Caco-2 (cell line): ENCODE results near the gene RAB11FIP4. TPM values are rescaled to one million over a fixed set of nuclear protein-coding genes. Genes with fewer than 3 reads are reported as not detected.

Experiments
- BruUV-seq: library from RNA; stranded (reverse); fragments of 400-500 nt; replicated peaks from 2 replicates; lab custom pipeline; 2021; lab: Mats Ljungman, UMichigan
- CTCF ChIA-PET: fragments of 300-600 bp; sonication (Branson Sonifier 250); formaldehyde crosslinking; loops from one replicate; lab custom pipeline; 2022; ENCODE audit warnings: antibody characterized with exemption; lab: Charles Lee
- POLR2A ChIA-PET: fragments of 300-600 bp; sonication (Branson Sonifier 250); formaldehyde crosslinking; loops from one replicate; lab custom pipeline; 2022; ENCODE audit warnings: antibody characterized with exemption; lab: Charles Lee
- DNase-seq, 2 experiments: peaks; one replicate each; pipeline versions ENCODE4 v3.0.0 to v3.0.0-alpha.2; 2020 to 2022
- H3K27me3 ChIP-seq: replicated peaks from 2 replicates; pipeline ENCODE4 v1.6.0; 2011; ENCODE audit warnings: low read length; ENCODE audit not compliant: control insufficient read depth, insufficient read depth
- H3K36me3 ChIP-seq: 2 replicates; pipeline ENCODE4 v1.5.1; 2011; ENCODE audit warnings: low read length; ENCODE audit not compliant: control insufficient read depth, insufficient read depth
- H3K4me1 ChIP-seq: fragments of 250-450 bp; sonication (Bioruptor Pico); 2 replicates; pipeline ENCODE4 v1.5.1; 2020; ENCODE audit warnings: mild to moderate bottlenecking
- H3K4me3 ChIP-seq: 2 replicates; pipeline ENCODE4 v1.5.1; 2011; ENCODE audit warnings: low read depth, mild to moderate bottlenecking, control low read depth, low read length
- H3K9me3 ChIP-seq: fragments of 250-450 bp; sonication (Bioruptor Pico); 2 replicates; pipeline ENCODE4 v1.5.1; 2020; ENCODE audit warnings: mild to moderate bottlenecking, moderate library complexity
- H3K27ac Mint-ChIP-seq: one replicate; pipeline ENCODE4 v1.8.0; 2022; ENCODE audit warnings: mixed read lengths; ENCODE audit not compliant: unreplicated experiment
- H3K27me3 Mint-ChIP-seq: one replicate; pipeline ENCODE4 v1.8.0; 2022; ENCODE audit warnings: mixed read lengths; ENCODE audit not compliant: insufficient read depth, unreplicated experiment
- H3K36me3 Mint-ChIP-seq: one replicate; pipeline ENCODE4 v1.8.0; 2022; ENCODE audit warnings: mild to moderate bottlenecking, mixed read lengths; ENCODE audit not compliant: insufficient read depth, unreplicated experiment
- H3K4me1 Mint-ChIP-seq: one replicate; pipeline ENCODE4 v1.8.0; 2022; ENCODE audit warnings: low read depth, mixed read lengths; ENCODE audit not compliant: unreplicated experiment
- H3K4me3 Mint-ChIP-seq: one replicate; pipeline ENCODE4 v1.8.0; 2022; ENCODE audit warnings: mild to moderate bottlenecking, moderate library complexity, mixed read lengths; ENCODE audit not compliant: unreplicated experiment
- H3K9me3 Mint-ChIP-seq: one replicate; pipeline ENCODE4 v1.8.0; 2022; ENCODE audit warnings: mixed read lengths; ENCODE audit not compliant: unreplicated experiment
- CTCF ChIP-seq, 2 experiments: fragments of 200-600 bp in 1 of 2; IDR thresholded peaks; 1 replicate in 1 of 2; 2 replicates in 1 of 2; pipeline versions ENCODE4 v1.5.1 to v1.8.0; 2011 to 2022; ENCODE audit warnings: antibody characterized with exemption in 1 of 2, control low read depth in 1 of 2, inconsistent platforms in 1 of 2, low read depth in 1 of 2, low read length in 1 of 2, mild to moderate bottlenecking in 1 of 2, moderate library complexity in 1 of 2; ENCODE audit not compliant: insufficient read depth in 1 of 2, severe bottlenecking in 1 of 2, unreplicated experiment in 1 of 2
- intact Hi-C: fragments of 100-400 bp; cut with micrococcal nuclease; formaldehyde crosslinking; loops from one replicate; pipeline ENCODE4 v1.10.0; 2022; ENCODE audit not compliant: unreplicated experiment
- total RNA-seq: library from RNA; stranded (reverse); gene quantifications from 2 replicates; pipeline ENCODE4 v1.2.3, GENCODE V29; 2022

The RAB11FIP4 gene
- total RNA-seq, 1 experiment from 2014 or later, result 90.3 TPM

GRCh38 chr17:31517524-31517923 is 126.0 kb downstream of the RAB11FIP4 start:
- intact Hi-C loops, result loop anchor here (1.0 to 2.0 kb wide), 2 partner anchors 29 to 80 kb away; no protein-coding TSS in a partner anchor
- Histone ChIP-seq H3K9me3 (no peaks in the 10 kb centered on the region), H3K4me3 (no peak overlapping the region), H3K36me3 (peaks cover 14% of the 10 kb centered on the region), H3K4me1 (peaks cover 17% of the 10 kb centered on the region), H3K27me3 (no peaks in the 10 kb centered on the region)
- H3K4me3 Mint-ChIP-seq, result no peak overlapping the region
- no peaks in the 10 kb centered on the region for H3K27me3 Mint-ChIP-seq
- TF ChIP-seq CTCF (IDR thresholded peaks at IDR 0.05; ENCODE audit: insufficient read depth in 1 of 2, low read depth in 1 of 2, low read length in 1 of 2, severe bottlenecking in 1 of 2, unreplicated experiment in 1 of 2), result peak; percentile 69 to 82
- peak; percentile 70 to 75 for DNase-seq
- H3K4me1 Mint-ChIP-seq, result peaks cover 6% of the 10 kb centered on the region
- no peak overlapping the region for H3K27ac Mint-ChIP-seq
- ChIA-PET CTCF (interaction anchor here (0.6 to 2.0 kb wide), 21 partner anchors 8 to 422 kb away, joined by 3 to 41 read pairs (median 5); no protein-coding TSS in a partner anchor), POLR2A (interaction anchor here (1.2 kb wide), 1 partner anchor 30 kb away, joined by 6 read pairs; no protein-coding TSS in a partner anchor)
- no peaks in the 10 kb centered on the region for H3K9me3 Mint-ChIP-seq
- H3K36me3 Mint-ChIP-seq, result peaks cover 60% of the 10 kb centered on the region
- no TSS peak for BruUV-seq

- peaks cover 11% of the 10 kb centered on the region for H3K4me1 ChIP-seq
- peaks cover 19% of the 10 kb centered on the region for H3K36me3 ChIP-seq
- peaks cover under 1% of the 10 kb centered on the region for H3K4me1 Mint-ChIP-seq
- H3K4me3 ChIP-seq, result no peak overlapping the region
- no TSS peak for BruUV-seq
- POLR2A ChIA-PET, result no interaction called here
- no peak for DNase-seq
- no peaks in the 10 kb centered on the region for H3K27me3 ChIP-seq
- no peaks in the 10 kb centered on the region for H3K9me3 ChIP-seq
- intact Hi-C loops, result no loop called here
- no peaks in the 10 kb centered on the region for H3K9me3 Mint-ChIP-seq
- no peak for TF ChIP-seq CTCF (IDR thresholded peaks at IDR 0.05; ENCODE audit: insufficient read depth in 1 of 2, low read depth in 1 of 2, low read length in 1 of 2, severe bottlenecking in 1 of 2, unreplicated experiment in 1 of 2)
- H3K4me3 Mint-ChIP-seq, result no peak overlapping the region
- CTCF ChIA-PET, result interaction anchor here (0.6 to 2.0 kb wide), 3 partner anchors 64 to 130 kb away, joined by 4 to 41 read pairs (median 12); no protein-coding TSS in a partner anchor
- H3K27ac Mint-ChIP-seq, result no peak overlapping the region
- peaks cover 61% of the 10 kb centered on the region for H3K36me3 Mint-ChIP-seq
- no peaks in the 10 kb centered on the region for H3K27me3 Mint-ChIP-seq
Observed at GRCh38 chr17:31518478-31518877, 127.0 kb downstream of the RAB11FIP4 start.

GRCh38 chr17:31521632-31522283 is 130.3 kb downstream of the RAB11FIP4 start:
- H3K4me1 Mint-ChIP-seq, result no peaks in the 10 kb centered on the region
- no peaks in the 10 kb centered on the region for H3K27me3 Mint-ChIP-seq
- CTCF ChIA-PET, result interaction anchor here (0.5 to 0.8 kb wide), 2 partner anchors 28 to 132 kb away, joined by 3 to 11 read pairs; no protein-coding TSS in a partner anchor
- Histone ChIP-seq H3K4me1 (peaks cover 3% of the 10 kb centered on the region; the same call in 1 of the 2 replicates), H3K36me3 (peaks cover 27% of the 10 kb centered on the region), H3K27me3 (no peaks in the 10 kb centered on the region), H3K4me3 (no peak overlapping the region), H3K9me3 (no peaks in the 10 kb centered on the region)
- H3K27ac Mint-ChIP-seq, result no peak overlapping the region
- DNase-seq, result no peak
- no peak for TF ChIP-seq CTCF (IDR thresholded peaks at IDR 0.05; ENCODE audit: insufficient read depth in 1 of 2, low read depth in 1 of 2, low read length in 1 of 2, severe bottlenecking in 1 of 2, unreplicated experiment in 1 of 2)
- POLR2A ChIA-PET, result no interaction called here
- H3K9me3 Mint-ChIP-seq, result no peaks in the 10 kb centered on the region
- H3K36me3 Mint-ChIP-seq, result peaks cover 87% of the 10 kb centered on the region
- intact Hi-C loops, result loop anchor here (10.0 kb wide), 1 partner anchor 63 kb away; no protein-coding TSS in a partner anchor
- no TSS peak for BruUV-seq
- H3K4me3 Mint-ChIP-seq, result no peak overlapping the region
